HG02970 (cell line): ENCODE data around the gene BCL2L13.
"Not testable (repeated sequence)": the region's sequence is repeated elsewhere in the genome, so short reads cannot be mapped to it uniquely, and the experiment has no call there.

Source experiments
- ATAC-seq: cut with Tn5 transposase; IDR thresholded peaks from one replicate; pipeline ENCODE4 v1.9.1; 2021; ENCODE audit warnings: mild to moderate bottlenecking, moderate library complexity, moderate number of reproducible peaks; ENCODE audit not compliant: unreplicated experiment, low FRiP score

Gene BCL2L13

DNA sequence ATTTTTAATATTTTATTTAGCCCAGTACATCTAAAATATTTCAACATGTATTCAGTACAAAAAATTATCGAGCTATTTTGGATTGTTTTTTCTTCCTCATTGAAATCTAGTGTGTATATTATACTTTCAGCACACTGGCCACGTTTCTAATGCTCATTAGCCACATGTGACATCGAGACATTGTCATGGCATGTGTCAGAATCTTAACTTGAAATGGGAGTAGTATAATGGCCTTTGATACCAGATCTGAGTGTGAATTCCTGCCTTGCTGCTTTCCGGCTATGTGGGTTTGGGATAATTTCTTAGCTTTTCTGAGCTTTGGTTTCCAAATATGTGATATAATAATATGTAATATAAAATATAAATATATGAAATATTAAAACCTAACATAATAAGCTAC lies 54.3 kb downstream of the BCL2L13 start:
- no peak for ATAC-seq

DNA sequence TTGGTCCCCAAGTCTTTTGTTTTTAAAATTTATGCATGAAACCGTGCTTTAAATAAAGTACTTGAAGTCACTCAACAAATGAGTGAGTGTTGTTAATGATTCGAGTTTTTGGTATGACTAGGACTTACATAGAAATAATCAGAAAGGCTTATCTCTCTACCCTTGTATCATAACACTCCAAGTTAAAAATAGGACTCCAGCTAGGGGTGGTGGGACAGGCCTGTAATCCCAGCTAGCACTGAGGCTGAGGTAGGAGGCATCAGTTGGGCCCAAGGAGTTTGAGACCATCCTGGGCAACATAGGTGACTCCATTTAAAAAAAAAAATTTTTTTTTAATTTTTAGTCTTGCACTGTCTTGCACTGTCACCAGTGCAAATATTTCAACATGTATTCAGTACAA lies 55.6 kb downstream of the BCL2L13 start:
- ATAC-seq: no peak

DNA sequence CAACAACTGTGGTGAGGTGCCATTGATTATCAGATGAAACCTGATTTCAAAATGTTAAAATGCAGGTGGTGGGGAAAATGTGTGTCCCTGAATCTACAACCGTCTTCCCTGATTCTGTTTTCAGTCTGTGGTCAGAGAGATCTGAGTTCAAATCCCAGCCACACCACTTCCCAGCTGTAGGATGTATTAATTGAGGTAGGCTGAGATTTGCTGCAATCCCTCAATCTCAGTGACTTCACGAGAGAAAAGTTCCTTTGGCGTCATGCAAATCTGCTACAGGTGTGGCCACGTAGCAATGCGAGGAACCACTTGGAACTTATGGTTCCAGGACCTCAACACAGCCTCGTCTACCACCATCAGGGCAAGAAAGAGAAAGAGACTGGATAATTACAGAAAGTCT lies 56.2 kb downstream of the BCL2L13 start:
- no peak for ATAC-seq

DNA sequence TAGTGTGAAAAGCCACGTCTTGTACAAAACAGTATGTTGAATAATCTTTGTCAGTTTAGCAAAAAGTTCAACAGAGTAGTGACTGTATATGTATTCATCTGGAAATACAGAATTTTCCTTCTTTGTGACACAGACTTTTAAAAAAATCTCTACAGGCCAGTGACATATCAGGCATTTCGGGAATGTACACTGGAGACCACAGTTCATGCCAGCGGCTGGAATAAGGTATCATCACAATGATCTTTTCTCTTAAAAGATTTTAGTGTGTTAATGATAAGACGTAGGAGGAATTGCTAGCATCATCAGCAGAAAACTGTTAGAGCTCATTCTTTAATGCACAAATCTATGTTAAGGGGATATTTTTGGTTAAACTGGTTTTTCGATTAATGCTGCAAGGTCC lies 57.4 kb downstream of the BCL2L13 start:
- ATAC-seq: no peak

DNA sequence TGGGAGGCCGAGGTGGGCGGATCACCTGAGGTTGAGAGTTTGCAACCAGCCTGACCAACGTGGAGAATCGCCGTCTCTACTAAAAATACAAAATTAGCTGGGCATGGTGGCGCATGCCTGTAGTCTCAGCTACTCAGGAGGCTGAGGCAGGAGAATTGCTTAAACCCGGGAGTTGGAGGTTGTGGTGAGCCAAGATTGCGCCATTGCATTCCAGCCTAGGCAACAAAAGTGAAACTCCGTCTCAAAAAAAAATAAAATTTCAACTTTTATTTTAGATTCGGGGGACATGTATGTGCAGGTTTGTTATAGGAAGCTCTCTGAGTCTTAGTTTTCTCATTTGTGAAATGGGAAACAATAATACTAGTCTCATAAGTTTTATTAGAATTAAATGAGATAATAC lies 58.6 kb downstream of the BCL2L13 start:
- ATAC-seq: not testable (repeated sequence)

DNA sequence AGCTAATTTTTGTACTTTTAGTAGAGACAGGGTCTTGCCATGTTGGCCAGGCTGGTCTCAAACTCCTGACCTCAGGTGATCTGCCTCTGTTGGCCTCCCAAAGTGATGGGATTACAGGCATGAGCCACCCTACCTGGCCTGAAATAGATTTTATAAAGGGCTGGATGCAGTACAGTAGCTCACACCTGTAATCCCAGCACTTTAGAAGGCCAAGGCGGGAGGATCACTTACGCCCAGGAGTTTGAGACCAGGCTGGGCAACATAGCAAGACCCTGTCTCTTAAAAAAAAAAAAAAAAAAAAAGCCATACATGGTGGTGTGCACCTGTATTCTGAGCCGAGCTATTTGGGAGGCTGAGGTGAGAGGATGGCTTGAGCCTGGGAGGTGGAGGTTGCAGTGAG lies 59.7 kb downstream of the BCL2L13 start:
- ATAC-seq: not testable (repeated sequence)

DNA sequence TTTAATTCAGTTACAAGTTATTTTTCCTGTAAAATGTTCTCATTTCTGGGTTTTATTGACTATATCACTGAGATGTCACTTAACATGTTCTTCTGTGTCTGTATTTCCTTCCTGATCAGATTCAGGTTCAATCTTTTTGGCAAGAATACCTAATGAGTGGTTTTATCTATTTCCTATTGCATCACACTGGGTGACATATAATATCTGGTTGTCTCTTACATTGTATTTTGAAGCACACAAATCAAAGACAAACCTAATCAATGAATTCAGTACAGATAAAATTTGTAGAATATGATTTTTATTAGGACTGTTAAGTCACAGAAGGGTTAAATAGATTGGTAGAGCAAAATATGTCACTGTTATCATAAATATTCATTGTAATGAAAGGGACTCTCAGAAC lies 60.4 kb downstream of the BCL2L13 start:
- no peak for ATAC-seq

DNA sequence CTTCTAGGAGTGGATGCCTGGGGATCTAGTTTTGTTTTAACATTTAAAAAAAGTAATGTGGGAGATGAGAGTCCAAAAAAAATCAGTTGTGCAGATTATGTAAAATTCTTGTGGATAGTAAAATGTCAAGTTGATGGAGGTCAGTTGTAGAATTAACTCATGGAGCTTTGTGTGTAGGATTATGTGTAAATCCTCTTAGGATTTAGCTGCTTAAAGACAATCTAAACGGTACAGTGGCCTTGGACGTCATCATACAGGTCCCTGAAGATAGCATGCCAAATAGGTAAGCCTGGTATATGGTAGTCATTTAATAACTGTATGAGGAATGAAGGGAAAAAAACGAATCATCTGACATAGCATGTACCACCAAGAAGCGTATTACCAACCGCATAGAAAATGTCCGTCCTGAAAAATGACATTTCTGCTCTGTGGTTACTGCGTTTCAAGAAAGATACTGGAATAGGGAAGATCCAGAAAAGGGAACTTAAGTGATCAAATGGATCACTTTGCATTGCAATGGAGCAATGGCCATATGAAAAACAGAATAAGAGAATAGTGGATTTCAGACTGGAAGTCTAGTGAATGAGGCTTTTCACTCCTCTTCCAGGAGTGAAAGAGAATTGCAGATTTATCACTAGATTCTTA lies 61.3 kb downstream of the BCL2L13 start:
- no peak for ATAC-seq

DNA sequence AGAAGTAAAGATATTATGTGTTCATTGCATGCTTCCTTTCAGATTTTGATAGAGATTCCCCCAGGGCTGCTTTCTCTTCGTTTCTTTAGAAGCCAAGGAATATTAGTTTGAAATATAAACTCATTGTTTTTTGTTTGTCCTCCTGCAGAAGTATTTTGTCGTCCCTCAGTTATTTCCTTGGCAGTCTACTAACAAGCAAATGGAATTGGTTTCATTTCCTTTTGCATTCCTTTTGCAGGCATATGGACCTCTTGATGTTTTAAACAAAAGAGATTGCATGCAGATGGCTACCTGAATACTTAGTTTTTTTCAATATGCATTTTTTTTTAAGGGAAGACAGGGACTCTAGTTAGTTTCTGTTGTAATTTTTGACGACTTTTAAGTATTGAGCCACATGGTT lies 62.2 kb downstream of the BCL2L13 start:
- ATAC-seq: no peak

DNA sequence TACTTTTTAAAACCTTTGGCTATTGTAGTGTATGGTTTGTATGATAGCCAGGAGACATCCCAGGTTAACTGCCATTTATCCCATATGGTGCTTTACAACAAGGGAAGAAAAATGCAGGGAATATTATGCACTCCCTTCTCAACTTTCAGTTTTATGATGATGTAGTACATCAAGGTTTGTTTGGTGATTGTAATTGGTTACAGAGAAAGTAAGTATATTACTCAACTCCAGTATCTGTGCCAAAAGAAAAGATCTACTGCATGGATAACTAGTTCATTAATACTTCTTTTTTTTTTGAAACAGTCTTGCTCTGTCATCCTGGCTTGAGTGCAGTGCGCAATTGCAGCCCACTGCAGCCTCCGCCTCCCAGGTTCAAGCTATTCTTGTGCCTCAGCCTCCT lies 65.3 kb downstream of the BCL2L13 start:
- no peak for ATAC-seq

DNA sequence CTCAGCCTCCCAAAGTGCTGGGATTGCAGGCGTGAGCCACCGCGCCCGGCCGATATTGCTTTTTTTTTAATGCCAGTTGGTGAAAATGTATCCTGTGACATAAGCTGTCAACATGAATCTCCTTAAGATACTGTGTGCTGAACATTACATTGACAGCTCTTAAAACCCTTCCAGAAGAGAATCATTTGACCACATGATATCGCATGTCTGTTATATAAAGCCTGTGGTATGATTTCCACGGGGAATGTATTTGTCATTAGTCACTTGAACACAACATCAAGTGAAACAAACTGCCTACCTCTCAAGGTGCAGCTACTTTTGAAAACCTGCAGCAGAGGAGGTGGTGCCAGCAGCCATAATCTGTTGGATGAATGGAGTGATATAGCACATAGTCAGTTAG lies 67.0 kb downstream of the BCL2L13 start:
- no peak for ATAC-seq

DNA sequence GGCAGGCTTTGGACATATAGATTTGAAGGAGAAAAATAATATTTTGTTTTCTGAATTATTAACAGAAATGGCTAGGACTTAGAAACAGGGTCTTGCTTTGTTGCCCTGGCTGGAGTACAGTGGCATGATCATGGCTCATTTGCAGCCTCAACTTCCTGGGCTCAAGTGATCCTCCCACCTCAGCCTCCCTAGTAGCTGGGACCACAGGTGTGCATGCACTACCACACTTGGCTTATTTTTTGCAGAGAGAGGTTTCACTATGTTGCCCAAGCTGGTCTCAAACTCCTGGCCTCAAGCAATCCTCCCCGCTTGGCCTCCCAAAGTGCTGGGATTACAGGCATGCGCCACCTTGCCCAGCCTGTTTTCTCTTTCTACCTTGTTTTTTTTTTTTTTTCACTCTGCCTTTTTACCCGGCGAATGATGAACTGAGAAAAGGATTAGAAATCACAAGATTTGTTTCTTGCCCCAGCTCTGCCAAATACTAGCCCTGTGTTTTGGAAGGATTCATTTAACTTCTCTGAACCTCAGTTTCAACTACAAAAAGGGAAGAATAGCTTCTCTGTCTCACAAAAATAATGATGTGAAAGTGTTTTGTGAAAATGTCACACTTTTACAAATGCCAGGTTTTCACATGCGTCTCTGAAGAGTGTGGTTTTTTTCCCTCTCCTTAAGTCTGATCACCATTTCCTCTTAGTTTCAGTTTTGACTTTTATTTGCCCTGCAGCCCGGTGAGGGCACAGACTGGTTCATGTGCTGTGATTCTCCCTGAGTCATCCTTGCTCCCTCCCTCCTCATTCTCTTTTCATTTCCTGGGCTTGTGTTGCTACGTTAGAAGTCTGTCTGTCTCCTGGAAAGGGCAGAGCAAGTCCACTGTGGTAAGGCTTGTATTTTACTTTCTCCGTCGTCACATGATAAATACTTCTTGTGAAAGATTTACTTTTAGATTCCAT lies 67.7 kb downstream of the BCL2L13 start:
- ATAC-seq: peak; percentile 70

DNA sequence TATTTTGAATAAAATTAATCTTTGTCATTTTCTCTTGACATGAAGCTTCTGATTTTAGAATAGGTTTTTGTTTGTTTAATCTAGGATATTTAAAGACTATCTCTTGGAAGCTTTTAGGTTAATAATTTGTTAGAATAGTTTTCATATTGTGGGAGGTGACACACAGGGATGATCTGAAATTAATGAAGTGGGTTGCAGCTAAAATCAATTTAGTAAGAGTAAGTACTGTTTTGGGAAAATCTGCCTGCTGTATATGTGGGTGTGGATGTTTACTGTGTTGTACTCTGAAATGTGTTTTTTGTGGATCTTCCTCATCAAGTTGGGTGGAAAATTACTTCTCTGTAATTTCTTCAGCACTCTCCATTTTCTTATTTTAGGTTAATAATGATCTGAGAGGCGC lies 68.4 kb downstream of the BCL2L13 start:
- no peak for ATAC-seq

DNA sequence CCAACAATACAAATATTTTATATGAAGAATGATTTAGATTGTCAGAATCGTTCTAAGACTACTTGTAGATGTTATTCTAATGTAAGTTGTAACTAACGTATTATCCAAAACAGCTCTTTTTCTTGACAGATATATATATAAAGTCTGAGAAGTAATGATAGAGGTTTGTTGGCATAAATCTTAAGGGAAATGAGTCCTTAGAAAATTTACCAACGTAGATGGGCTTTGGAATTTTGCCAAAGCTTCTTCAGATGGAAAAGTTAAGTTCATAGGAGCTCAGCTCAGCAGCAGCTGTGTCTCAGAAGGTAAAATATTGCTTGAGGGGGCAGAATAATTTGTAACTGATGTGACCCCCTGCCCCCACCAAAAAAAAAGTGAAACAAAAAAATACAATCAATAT lies 69.0 kb downstream of the BCL2L13 start:
- ATAC-seq: no peak

DNA sequence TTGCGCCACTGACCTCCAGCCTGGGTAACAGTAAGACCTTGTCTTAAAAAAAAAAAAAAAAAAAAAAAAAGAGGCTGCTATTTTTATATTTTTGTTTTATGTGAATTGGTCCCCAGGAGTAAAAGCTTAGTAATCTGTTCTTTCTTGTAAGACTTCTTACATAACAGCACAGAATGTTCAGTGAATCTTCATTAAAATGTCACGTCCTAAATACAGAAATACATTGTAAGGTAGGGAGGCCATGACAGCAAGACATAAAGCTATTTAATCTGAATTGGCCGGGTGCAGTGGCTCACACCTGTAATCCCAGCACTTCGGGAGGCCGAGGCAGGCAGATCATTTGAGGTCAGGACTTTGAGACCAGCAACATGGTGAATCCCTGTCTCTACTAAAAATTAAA lies 71.5 kb downstream of the BCL2L13 start:
- ATAC-seq: no peak

DNA sequence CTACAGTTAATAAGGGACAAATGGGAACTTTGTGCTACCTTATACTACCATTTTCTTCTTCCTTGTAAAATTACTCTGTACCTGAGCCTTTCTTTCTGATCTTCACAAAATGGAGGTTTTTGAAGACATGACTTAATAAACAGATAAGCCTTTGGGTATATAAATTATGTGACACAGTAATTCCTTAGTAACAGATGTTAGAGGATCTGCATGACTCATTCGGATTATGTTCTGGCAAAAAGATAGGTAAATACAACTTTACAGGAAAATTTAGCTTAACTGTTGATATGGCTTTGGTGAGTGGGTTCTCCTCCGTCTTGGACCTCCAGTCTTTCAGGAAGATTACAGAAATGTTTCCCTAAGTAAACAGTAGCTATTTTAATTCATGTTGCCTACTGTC lies 73.9 kb downstream of the BCL2L13 start:
- ATAC-seq: no peak

DNA sequence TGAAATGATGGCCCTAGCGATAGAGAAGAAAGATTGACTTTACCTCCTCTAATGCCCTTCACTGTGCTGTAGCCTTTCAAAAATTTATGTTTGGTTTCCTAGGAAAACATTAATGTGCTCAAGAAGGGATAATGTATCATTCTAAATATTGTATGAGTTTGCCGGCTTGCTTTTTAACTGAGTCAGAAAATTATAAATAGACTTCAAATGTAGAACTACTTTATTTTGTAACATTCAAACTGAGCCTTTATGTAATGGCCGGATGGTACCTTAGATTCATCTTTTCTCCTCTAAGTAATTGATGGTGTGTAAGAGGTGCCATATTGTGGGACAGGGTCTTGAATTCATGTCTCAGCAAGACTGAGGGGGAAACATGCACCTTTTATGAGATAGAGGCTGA lies 78.0 kb downstream of the BCL2L13 start:
- ATAC-seq: no peak

DNA sequence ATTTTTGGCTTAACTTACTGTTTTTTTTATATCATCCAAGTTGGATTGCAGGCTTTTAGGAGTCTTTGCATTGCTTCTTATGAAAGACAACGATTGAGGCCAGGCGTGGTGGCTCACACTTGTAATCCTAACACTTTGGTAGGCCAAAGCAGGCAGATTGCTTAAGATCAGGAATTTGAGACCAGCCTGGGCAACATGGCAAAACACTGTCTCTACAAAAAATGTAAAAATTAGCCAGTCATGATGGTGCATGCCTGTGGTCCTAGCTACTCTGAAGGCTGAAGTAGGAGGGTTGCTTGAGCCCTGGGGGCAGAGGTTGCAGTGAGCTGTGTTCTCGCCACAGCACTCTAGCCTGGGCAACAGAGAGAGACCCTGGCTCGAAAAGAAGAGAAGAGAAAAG lies 79.2 kb downstream of the BCL2L13 start:
- ATAC-seq: no peak

DNA sequence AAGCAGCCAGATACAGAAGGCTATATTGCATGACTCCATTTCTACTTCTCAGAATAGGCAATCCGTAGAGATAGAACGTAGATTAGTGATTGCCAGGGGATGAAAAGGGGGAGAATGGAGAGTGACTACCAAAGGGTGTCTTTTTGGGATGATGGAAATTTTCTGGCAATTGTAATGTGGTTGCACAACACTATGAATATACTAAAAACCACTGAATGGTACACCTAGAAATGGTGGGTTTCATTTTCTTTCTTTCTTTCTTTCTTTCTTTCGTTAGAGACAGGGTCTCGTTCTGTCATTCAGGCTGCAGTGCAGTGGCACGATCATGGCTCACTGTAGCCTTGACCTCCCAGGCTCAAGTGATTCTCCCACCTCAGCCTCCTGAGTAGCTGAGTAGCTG lies 81.4 kb downstream of the BCL2L13 start:
- ATAC-seq: no peak

DNA sequence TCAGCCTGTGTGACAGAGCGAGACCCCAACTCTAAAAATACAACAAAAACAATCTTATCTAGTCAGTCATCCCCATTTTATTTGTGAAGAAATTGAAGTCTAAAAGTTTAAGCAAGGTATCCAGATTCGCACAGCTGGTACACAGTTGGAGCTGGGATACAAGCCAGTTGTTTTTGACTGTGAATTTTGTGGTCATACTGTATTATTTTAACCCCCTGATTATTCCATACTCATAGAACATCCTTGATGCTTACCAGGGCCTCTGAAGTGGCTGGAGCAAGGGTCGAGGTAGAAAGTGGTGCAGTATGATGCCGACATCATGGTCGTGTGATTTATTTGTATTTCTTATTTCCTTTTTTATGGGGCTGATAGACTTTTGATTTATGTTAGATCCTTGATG lies 85.7 kb downstream of the BCL2L13 start:
- no peak for ATAC-seq

DNA sequence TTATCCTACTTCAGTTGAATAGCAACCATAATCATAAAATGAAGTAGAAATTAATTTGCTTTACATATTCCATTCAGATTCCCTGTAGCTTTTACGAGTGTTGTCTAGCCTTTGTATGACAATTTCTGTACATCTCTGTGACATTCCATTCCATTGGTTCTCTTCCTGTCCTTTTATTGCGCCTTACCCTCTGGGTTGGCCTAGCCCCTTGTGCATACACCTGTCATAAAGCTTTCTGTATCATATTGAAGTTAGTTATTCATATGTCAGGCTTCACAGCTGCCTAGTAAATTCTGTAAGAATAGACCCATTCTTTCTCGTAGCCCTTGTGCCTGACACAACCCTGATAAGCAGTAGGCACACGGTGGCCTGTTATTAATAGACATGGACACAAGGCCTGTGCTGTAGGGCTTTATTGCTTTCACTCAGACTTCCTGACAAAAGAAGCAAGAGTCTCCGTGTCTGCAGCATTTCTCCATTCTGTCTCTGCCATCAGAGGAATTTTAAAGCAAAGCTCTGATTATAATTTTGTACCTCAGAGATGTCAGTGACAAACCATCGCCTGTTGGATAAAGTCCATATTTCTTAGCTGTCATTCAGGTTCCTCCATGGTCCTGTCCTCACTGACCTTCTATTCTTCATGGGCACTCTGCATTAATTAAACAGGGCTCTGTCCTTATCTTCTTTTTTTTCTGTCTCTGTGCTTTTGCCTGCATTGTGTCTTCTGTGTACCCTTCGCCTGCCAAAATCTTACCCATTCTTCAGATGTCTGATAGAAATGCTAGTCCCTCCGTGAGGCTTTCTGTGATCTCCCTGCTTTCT lies 86.3 kb downstream of the BCL2L13 start:
- ATAC-seq: no peak
